Measurements from ENCODE around the gene GABRA5. TPM values are rescaled to one million over a fixed set of nuclear protein-coding genes. Genes with fewer than 3 reads are reported as not detected.

The GABRA5 gene
- total RNA-seq, 1 experiment from 2014 or later: not detected

GRCh38 chr15:26935322-26935721, 68.5 kb downstream of the GABRA5 start:
- H3K27me3 Mint-ChIP-seq (ENCODE audit: unreplicated experiment): no peaks in the 10 kb centered on the region
- no TSS peak for BruUV-seq (replicated peaks)
- intact Hi-C loops (cut with micrococcal nuclease; ENCODE audit: unreplicated experiment): no loop called here
- no peak overlapping the region for H3K27ac Mint-ChIP-seq (ENCODE audit: unreplicated experiment)
- DNase-seq: no peak
- no peak for TF ChIP-seq CTCF (IDR thresholded peaks at IDR 0.05; ENCODE audit: unreplicated experiment)
- no peaks in the 10 kb centered on the region for H3K36me3 Mint-ChIP-seq (ENCODE audit: insufficient read depth, unreplicated experiment)
- CTCF ChIA-PET: no interaction called here
- no peak overlapping the region for H3K4me3 Mint-ChIP-seq (ENCODE audit: low read depth, unreplicated experiment)
- H3K9me3 Mint-ChIP-seq (ENCODE audit: low read depth, unreplicated experiment): no peaks in the 10 kb centered on the region
- H3K4me1 Mint-ChIP-seq (ENCODE audit: low read depth, unreplicated experiment): no peaks in the 10 kb centered on the region

GRCh38 chr15:26936502-26936901, 69.6 kb downstream of the GABRA5 start:
- no peak for TF ChIP-seq CTCF (IDR thresholded peaks at IDR 0.05; ENCODE audit: unreplicated experiment)
- Mint-ChIP-seq H3K4me1 (ENCODE audit: low read depth, unreplicated experiment) (no peaks in the 10 kb centered on the region), H3K36me3 (ENCODE audit: insufficient read depth, unreplicated experiment) (no peaks in the 10 kb centered on the region), H3K27me3 (ENCODE audit: unreplicated experiment) (no peaks in the 10 kb centered on the region), H3K4me3 (ENCODE audit: low read depth, unreplicated experiment) (no peak overlapping the region), H3K27ac (ENCODE audit: unreplicated experiment) (no peak overlapping the region), H3K9me3 (ENCODE audit: low read depth, unreplicated experiment) (no peaks in the 10 kb centered on the region)
- BruUV-seq (replicated peaks): no TSS peak
- no peak for DNase-seq
- CTCF ChIA-PET: no interaction called here
- intact Hi-C loops (cut with micrococcal nuclease; ENCODE audit: unreplicated experiment): no loop called here

GRCh38 chr15:26937134-26937533, 70.3 kb downstream of the GABRA5 start:
- DNase-seq: no peak
- no peaks in the 10 kb centered on the region for H3K4me1 Mint-ChIP-seq (ENCODE audit: low read depth, unreplicated experiment)
- H3K27me3 Mint-ChIP-seq (ENCODE audit: unreplicated experiment): no peaks in the 10 kb centered on the region
- H3K36me3 Mint-ChIP-seq (ENCODE audit: insufficient read depth, unreplicated experiment): no peaks in the 10 kb centered on the region
- no peaks in the 10 kb centered on the region for H3K9me3 Mint-ChIP-seq (ENCODE audit: low read depth, unreplicated experiment)
- CTCF ChIA-PET: no interaction called here
- intact Hi-C loops (cut with micrococcal nuclease; ENCODE audit: unreplicated experiment): no loop called here
- no peak overlapping the region for H3K27ac Mint-ChIP-seq (ENCODE audit: unreplicated experiment)
- TF ChIP-seq CTCF (IDR thresholded peaks at IDR 0.05; ENCODE audit: unreplicated experiment): no peak
- no TSS peak for BruUV-seq (replicated peaks)
- no peak overlapping the region for H3K4me3 Mint-ChIP-seq (ENCODE audit: low read depth, unreplicated experiment)

GRCh38 chr15:26939398-26939797, 72.5 kb downstream of the GABRA5 start:
- H3K9me3 Mint-ChIP-seq (ENCODE audit: low read depth, unreplicated experiment): no peaks in the 10 kb centered on the region
- intact Hi-C loops (cut with micrococcal nuclease; ENCODE audit: unreplicated experiment): no loop called here
- no TSS peak for BruUV-seq (replicated peaks)
- H3K4me1 Mint-ChIP-seq (ENCODE audit: low read depth, unreplicated experiment): no peaks in the 10 kb centered on the region
- H3K36me3 Mint-ChIP-seq (ENCODE audit: insufficient read depth, unreplicated experiment): no peaks in the 10 kb centered on the region
- no peak overlapping the region for H3K4me3 Mint-ChIP-seq (ENCODE audit: low read depth, unreplicated experiment)
- DNase-seq: no peak
- H3K27me3 Mint-ChIP-seq (ENCODE audit: unreplicated experiment): no peaks in the 10 kb centered on the region
- CTCF ChIA-PET: no interaction called here
- no peak for TF ChIP-seq CTCF (IDR thresholded peaks at IDR 0.05; ENCODE audit: unreplicated experiment)
- H3K27ac Mint-ChIP-seq (ENCODE audit: unreplicated experiment): no peak overlapping the region

GRCh38 chr15:26941489-26941888, 74.6 kb downstream of the GABRA5 start:
- H3K9me3 Mint-ChIP-seq (ENCODE audit: low read depth, unreplicated experiment): no peaks in the 10 kb centered on the region
- no peak overlapping the region for H3K27ac Mint-ChIP-seq (ENCODE audit: unreplicated experiment)
- no peaks in the 10 kb centered on the region for H3K36me3 Mint-ChIP-seq (ENCODE audit: insufficient read depth, unreplicated experiment)
- H3K4me3 Mint-ChIP-seq (ENCODE audit: low read depth, unreplicated experiment): no peak overlapping the region
- BruUV-seq (replicated peaks): no TSS peak
- CTCF ChIA-PET: no interaction called here
- no peak for TF ChIP-seq CTCF (IDR thresholded peaks at IDR 0.05; ENCODE audit: unreplicated experiment)
- no peaks in the 10 kb centered on the region for H3K4me1 Mint-ChIP-seq (ENCODE audit: low read depth, unreplicated experiment)
- intact Hi-C loops (cut with micrococcal nuclease; ENCODE audit: unreplicated experiment): no loop called here
- DNase-seq: no peak
- no peaks in the 10 kb centered on the region for H3K27me3 Mint-ChIP-seq (ENCODE audit: unreplicated experiment)

All from Calu3 (cell line).